IPS-15b (cell line): Measurements from ENCODE around the gene ZNF439.
"Not testable (repeated sequence)": the region's sequence is repeated elsewhere in the genome, so short reads cannot be mapped to it uniquely, and the experiment has no call there.

ENCODE experiments used
- H3K27me3 ChIP-seq: one replicate; pipeline ENCODE4 v1.6.1; 2013; ENCODE audit warnings: low read length; ENCODE audit not compliant: control insufficient read depth, insufficient read depth
- H3K36me3 ChIP-seq: one replicate; pipeline ENCODE4 v1.6.1; 2013; ENCODE audit warnings: low read length; ENCODE audit not compliant: control insufficient read depth, insufficient read depth
- H3K4me1 ChIP-seq: one replicate; pipeline ENCODE4 v1.6.1; 2013; ENCODE audit warnings: mild to moderate bottlenecking, low read length; ENCODE audit not compliant: control insufficient read depth, insufficient read depth
- H3K4me3 ChIP-seq: one replicate; pipeline ENCODE4 v1.5.1; 2013; ENCODE audit warnings: low read depth, low read length
- H3K9ac ChIP-seq: one replicate; pipeline ENCODE4 v1.6.1; 2013; ENCODE audit warnings: low read depth, mild to moderate bottlenecking, low read length
- H3K9me3 ChIP-seq: one replicate; pipeline ENCODE4 v1.6.1; 2013; ENCODE audit warnings: mild to moderate bottlenecking, low read length; ENCODE audit not compliant: control insufficient read depth, insufficient read depth

Gene ZNF439

GRCh38 chr19:11848594-11849469 is at the start of gene ZNF439:
TSS of gene ZNF439 (plus strand) at chr19:11848726. CDS start at chr19:11848868, 142 bp downstream.
- no peak within 1 kb of the TSS for H3K9ac ChIP-seq
- H3K4me3 ChIP-seq, result no peak within 1 kb of the TSS
- H3K4me1 ChIP-seq, result no peaks in the 10 kb centered on the region
- H3K9me3 ChIP-seq, result peaks cover 6% of the 10 kb centered on the region
- no peaks in the 10 kb centered on the region for H3K27me3 ChIP-seq
- no peaks in the 10 kb centered on the region for H3K36me3 ChIP-seq

GRCh38 chr19:11806354-11807098 is 42.0 kb upstream of the ZNF439 start:
- Histone ChIP-seq H3K4me1 (no peaks in the 10 kb centered on the region), H3K36me3 (no peaks in the 10 kb centered on the region), H3K27me3 (no peaks in the 10 kb centered on the region), H3K9ac (no peak overlapping the region), H3K9me3 (peaks cover 23% of the 10 kb centered on the region), H3K4me3 (no peak overlapping the region)

DNA sequence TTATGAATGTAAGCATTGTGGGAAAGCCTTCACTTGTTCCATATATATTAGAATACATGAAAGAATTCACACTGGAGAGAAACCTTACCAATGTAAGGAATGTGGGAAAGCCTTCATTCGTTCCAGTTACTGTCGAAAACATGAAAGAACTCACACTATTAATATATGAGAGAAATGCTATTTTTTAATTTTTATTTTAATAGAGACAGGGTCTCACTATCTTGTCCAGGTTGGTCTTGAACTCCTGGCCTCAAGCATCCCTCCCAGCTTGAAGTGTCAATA is 41.5 kb upstream of the ZNF439 start:
- H3K9ac ChIP-seq, result no peak overlapping the region
- H3K9me3 ChIP-seq, result peaks cover 23% of the 10 kb centered on the region
- H3K4me1 ChIP-seq, result no peaks in the 10 kb centered on the region
- no peak overlapping the region for H3K4me3 ChIP-seq
- no peaks in the 10 kb centered on the region for H3K27me3 ChIP-seq
- H3K36me3 ChIP-seq, result no peaks in the 10 kb centered on the region

- H3K9me3 ChIP-seq, result no peaks in the 10 kb centered on the region
- peaks cover 5% of the 10 kb centered on the region for H3K27me3 ChIP-seq
- no peaks in the 10 kb centered on the region for H3K4me1 ChIP-seq
- H3K4me3 ChIP-seq, result peak overlapping the region; percentile 39
- no peak overlapping the region for H3K9ac ChIP-seq
- no peaks in the 10 kb centered on the region for H3K36me3 ChIP-seq
Measured at GRCh38 chr19:11813703-11814028, 34.9 kb upstream of the ZNF439 start.

- Histone ChIP-seq H3K9me3 (no peaks in the 10 kb centered on the region), H3K36me3 (no peaks in the 10 kb centered on the region), H3K27me3 (peaks cover 5% of the 10 kb centered on the region), H3K4me1 (no peaks in the 10 kb centered on the region), H3K4me3 (peak within 1 kb of the TSS; percentile 56), H3K9ac (no peak within 1 kb of the TSS)
Measured at GRCh38 chr19:11814029-11814699, 34.4 kb upstream of the ZNF439 start, which contains the start of gene ZNF440. TSS of gene ZNF440 (plus strand) at chr19:11814273. CDS start at chr19:11814448, 175 bp downstream.

DNA sequence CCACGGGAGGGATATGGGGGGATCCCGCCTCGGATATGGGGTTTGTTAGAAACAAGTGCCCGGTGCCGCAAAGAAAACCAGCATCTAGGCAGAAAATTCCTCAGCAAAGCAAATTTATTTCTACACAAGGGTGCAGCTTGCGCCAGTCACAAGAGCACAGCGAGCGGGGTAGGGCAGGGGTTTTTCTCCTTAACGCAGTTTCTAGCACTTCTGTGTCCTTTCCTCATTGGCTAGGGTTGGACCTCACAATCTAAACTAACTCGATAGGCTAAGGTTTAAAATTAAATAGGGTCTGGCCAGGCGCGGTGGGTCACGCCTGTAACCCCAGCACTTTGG is 33.9 kb upstream of the ZNF439 start:
- H3K36me3 ChIP-seq, result no peaks in the 10 kb centered on the region
- no peak overlapping the region for H3K9ac ChIP-seq
- H3K9me3 ChIP-seq, result no peaks in the 10 kb centered on the region
- H3K4me3 ChIP-seq, result peak overlapping the region; percentile 56
- H3K27me3 ChIP-seq, result peaks cover 5% of the 10 kb centered on the region
- H3K4me1 ChIP-seq, result no peaks in the 10 kb centered on the region

GRCh38 chr19:11821474-11822109 is 26.9 kb upstream of the ZNF439 start:
- no peaks in the 10 kb centered on the region for H3K27me3 ChIP-seq
- H3K9me3 ChIP-seq, result peaks cover 4% of the 10 kb centered on the region
- H3K4me3 ChIP-seq, result no peak overlapping the region
- no peaks in the 10 kb centered on the region for H3K36me3 ChIP-seq
- H3K4me1 ChIP-seq, result no peaks in the 10 kb centered on the region
- H3K9ac ChIP-seq, result no peak overlapping the region

DNA sequence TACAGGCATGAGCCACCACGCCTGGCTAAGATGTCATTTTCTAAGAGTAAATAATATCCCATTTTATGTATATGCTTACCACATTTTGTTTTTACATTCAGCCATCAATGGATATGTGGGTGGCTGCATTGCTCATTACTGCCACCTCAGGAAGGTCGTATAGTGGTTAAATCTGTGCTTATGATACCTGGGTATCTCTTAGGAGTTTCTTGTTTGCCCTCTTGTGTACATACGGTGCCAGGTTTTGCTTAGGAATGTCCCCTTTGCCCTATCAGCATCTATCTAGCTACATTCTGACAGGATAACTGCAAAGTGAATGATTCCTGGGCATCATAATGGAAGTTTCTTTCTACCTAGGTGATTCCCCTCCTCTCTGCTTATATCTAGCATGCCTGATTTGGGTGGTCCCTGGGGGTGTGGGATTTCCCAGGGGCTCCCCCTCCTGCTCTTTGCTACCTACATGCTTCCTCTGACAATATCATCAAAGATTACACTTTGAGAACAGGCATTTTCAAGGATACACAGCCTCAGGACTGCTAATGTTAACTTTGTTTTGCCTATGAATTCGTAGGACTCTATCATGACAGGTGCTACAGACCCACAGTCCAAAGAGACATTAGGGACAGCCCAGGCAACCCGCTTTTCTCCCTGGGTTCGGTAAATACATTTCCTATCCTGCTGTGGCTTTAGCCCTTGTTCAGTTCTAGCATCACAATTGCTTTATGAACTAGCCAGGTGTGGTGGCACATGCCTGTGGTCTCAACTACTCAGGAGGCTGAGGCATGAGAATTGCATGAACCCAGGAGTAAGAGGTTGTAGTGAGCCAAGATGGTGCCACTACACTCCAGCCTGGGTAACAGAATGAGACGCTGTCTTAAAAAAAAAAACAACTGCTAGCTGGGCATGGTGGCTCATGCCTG is 19.3 kb upstream of the ZNF439 start:
- H3K9me3 ChIP-seq, result peaks cover 10% of the 10 kb centered on the region
- not testable (repeated sequence) for H3K36me3 ChIP-seq, H3K4me1 ChIP-seq, H3K27me3 ChIP-seq, H3K9ac ChIP-seq, H3K4me3 ChIP-seq

- no peaks in the 10 kb centered on the region for H3K36me3 ChIP-seq
- no peak overlapping the region for H3K4me3 ChIP-seq
- H3K4me1 ChIP-seq, result no peaks in the 10 kb centered on the region
- no peaks in the 10 kb centered on the region for H3K27me3 ChIP-seq
- peaks cover 10% of the 10 kb centered on the region for H3K9me3 ChIP-seq
- no peak overlapping the region for H3K9ac ChIP-seq
Measured at GRCh38 chr19:11832253-11832912, 16.1 kb upstream of the ZNF439 start.

- Histone ChIP-seq H3K4me1 (no peaks in the 10 kb centered on the region), H3K36me3 (no peaks in the 10 kb centered on the region), H3K9ac (no peak overlapping the region), H3K9me3 (peaks cover 10% of the 10 kb centered on the region), H3K4me3 (no peak overlapping the region), H3K27me3 (no peaks in the 10 kb centered on the region)
Measured at GRCh38 chr19:11833541-11833940, 15.0 kb upstream of the ZNF439 start.
